ENCODE data around the gene NRP2. TPM values are rescaled to one million over a fixed set of nuclear protein-coding genes. Genes with fewer than 3 reads are reported as not detected.

NRP2 gene
- total and polyA plus RNA-seq, 8 donors, result 42.3 to 122 (median 60.9) TPM

GRCh38 chr2:205747829-205748386 lies 65.6 kb downstream of the NRP2 start:
- no peak for DNase-seq
- H3K27me3 ChIP-seq, result no peaks in the 10 kb centered on the region
- no peak for ATAC-seq
- no peak for TF ChIP-seq CTCF (IDR thresholded peaks at IDR 0.05)
- H3K27ac ChIP-seq, result no peak overlapping the region
- peaks cover 0 to 65% of the 10 kb centered on the region in 2 donors for H3K36me3 ChIP-seq
- intact Hi-C loops (cut with DNase I), result no loop called here
- peaks cover 0 to 6% of the 10 kb centered on the region in 2 donors for H3K4me1 ChIP-seq
- no peak overlapping the region for H3K4me3 ChIP-seq
- H3K9me3 ChIP-seq, result no peaks in the 10 kb centered on the region

GRCh38 chr2:205748639-205749038 lies 66.3 kb downstream of the NRP2 start:
- no peaks in the 10 kb centered on the region for H3K27me3 ChIP-seq
- peak overlapping the region in 1 of 2 donors; percentile 49 for H3K27ac ChIP-seq
- H3K36me3 ChIP-seq, result peaks cover 0 to 62% of the 10 kb centered on the region in 2 donors
- ATAC-seq (peak; percentile 39), DNase-seq (no peak)
- H3K9me3 ChIP-seq, result no peaks in the 10 kb centered on the region
- no peak overlapping the region for H3K4me3 ChIP-seq
- peaks cover 0 to 6% of the 10 kb centered on the region in 2 donors for H3K4me1 ChIP-seq
- TF ChIP-seq CTCF (IDR thresholded peaks at IDR 0.05), result no peak
- intact Hi-C loops (cut with DNase I), result no loop called here

- Histone ChIP-seq H3K9me3 (no peaks in the 10 kb centered on the region), H3K4me3 (no peak overlapping the region), H3K27me3 (no peaks in the 10 kb centered on the region), H3K36me3 (peaks cover 0 to 58% of the 10 kb centered on the region in 2 donors), H3K27ac (peak overlapping the region in 1 of 2 donors; percentile 49), H3K4me1 (peaks cover 1 to 6% of the 10 kb centered on the region in 2 donors)
- DNase-seq, result no peak
- no peak for ATAC-seq
- intact Hi-C loops (cut with DNase I), result no loop called here
- TF ChIP-seq CTCF (IDR thresholded peaks at IDR 0.05), result no peak
Measured at GRCh38 chr2:205749078-205749477, 66.8 kb downstream of the NRP2 start.

- Histone ChIP-seq H3K27me3 (no peaks in the 10 kb centered on the region), H3K4me1 (peaks cover 16 to 19% of the 10 kb centered on the region in 2 donors), H3K27ac (no peak overlapping the region), H3K4me3 (no peak overlapping the region), H3K36me3 (peaks cover 0 to 41% of the 10 kb centered on the region in 2 donors), H3K9me3 (no peaks in the 10 kb centered on the region)
- no peak for ATAC-seq
- intact Hi-C loops (cut with DNase I), result no loop called here
- no peak for TF ChIP-seq CTCF (IDR thresholded peaks at IDR 0.05)
- DNase-seq, result no peak
Measured at GRCh38 chr2:205750797-205751196, 68.5 kb downstream of the NRP2 start.

GRCh38 chr2:205751569-205752031 lies 69.3 kb downstream of the NRP2 start:
- no peak overlapping the region for H3K27ac ChIP-seq
- peaks cover 16 to 19% of the 10 kb centered on the region in 2 donors for H3K4me1 ChIP-seq
- no peaks in the 10 kb centered on the region for H3K27me3 ChIP-seq
- intact Hi-C loops (cut with DNase I), result no loop called here
- H3K4me3 ChIP-seq, result no peak overlapping the region
- no peaks in the 10 kb centered on the region for H3K9me3 ChIP-seq
- ATAC-seq, result no peak
- no peak for TF ChIP-seq CTCF (IDR thresholded peaks at IDR 0.05)
- no peak for DNase-seq
- H3K36me3 ChIP-seq, result peaks cover 0 to 33% of the 10 kb centered on the region in 2 donors
